LNCAP (cell line): ENCODE results near the gene SMC2.

Source experiments
- CTCF ChIP-seq: fragments of 450-650 bp; IDR thresholded peaks from 2 replicates; pipeline ENCODE4 v1.5.1; 2017; ENCODE audit warnings: mild to moderate bottlenecking

Gene SMC2

DNA sequence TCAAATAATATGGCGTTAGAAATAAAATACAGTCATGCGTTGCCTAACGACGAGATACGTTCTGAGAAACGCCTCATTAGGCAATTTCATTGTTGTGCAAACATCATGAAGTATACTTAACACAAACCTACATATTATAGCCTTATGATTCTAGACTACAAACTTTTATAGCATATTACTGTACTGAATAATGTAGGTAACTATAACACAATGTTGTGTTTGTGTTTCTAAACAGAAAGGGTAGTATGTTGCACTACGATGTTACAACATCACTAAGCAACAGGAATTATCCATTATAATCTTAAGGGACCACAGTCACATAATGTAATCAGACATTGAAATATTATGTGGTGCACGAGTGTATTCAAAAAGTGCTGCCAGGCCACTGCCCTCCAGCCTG, 3.0 kb upstream of the SMC2 start:
- TF ChIP-seq CTCF = no peak

GRCh38 chr9:104091708-104092107, 2.4 kb upstream of the SMC2 start:
- no peak; the same call in 1 of the 2 replicates for TF ChIP-seq CTCF

DNA sequence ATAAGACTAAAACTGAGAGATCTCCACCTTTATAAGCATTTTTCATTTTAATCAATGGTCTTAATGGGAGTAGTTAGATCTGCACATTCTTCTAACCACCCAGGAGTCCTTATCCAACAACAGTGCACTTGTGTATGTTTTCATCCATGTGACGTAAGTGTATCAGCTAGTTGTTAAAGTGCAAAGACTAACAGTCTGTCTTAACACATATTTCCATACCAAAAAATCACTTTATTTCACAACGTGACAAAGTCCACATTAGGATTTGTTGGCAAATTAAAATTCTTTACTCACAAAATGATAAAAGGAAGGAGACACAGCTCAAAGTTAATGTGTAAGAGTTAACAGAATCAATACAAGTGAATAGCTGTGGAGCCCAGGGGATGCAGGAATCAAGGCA, 1.9 kb upstream of the SMC2 start:
- no peak for TF ChIP-seq CTCF

- no peak for TF ChIP-seq CTCF
These were observed 1.1 kb upstream of the SMC2 start for GRCh38 chr9:104092875-104093600.

DNA sequence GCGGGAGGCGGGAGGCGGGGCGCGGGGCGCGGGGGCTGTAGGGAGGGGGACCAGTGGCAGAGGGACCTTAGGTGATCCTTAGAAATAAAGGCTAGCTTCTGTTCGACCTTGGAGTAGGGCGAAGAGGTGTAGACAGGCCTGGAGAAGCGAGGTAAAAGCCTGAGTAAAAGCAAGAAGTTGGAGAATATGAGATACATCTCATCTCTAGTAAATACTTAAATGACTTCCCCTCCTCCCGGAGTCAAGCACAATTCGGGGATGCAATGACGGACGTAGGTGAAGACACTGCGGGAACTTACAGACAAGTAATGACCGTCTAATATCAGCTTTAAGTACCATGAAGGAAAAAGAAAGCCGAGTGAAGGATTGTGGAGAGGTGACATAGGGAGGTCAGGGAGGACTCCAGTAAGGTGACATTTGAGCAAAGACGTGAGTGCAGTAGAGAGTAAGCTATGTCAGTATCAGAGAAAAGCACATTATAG, 466 bp downstream of the SMC2 start:
- no peak for TF ChIP-seq CTCF

GRCh38 chr9:104099630-104100029, 5.5 kb downstream of the SMC2 start:
- TF ChIP-seq CTCF = no peak

DNA sequence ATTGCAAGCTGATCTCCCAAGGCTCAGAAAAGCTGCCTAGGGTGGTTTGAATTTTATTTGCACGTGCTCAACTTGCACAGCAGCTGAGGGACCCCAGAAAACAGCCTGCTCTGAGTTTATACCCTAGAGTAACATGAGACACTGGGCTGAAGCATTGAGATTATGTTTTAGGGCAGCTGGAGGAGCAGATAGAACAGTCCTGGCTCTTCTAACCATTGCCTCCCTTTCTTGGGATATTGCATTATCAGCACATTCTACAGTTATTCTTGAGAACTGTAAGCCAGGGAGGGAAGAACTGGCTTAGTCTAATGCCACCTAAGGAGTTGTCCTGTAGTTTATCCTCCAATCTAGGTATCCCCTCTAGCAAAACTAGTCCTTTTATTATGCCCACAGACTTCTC, 10.3 kb downstream of the SMC2 start:
- TF ChIP-seq CTCF = no peak

DNA sequence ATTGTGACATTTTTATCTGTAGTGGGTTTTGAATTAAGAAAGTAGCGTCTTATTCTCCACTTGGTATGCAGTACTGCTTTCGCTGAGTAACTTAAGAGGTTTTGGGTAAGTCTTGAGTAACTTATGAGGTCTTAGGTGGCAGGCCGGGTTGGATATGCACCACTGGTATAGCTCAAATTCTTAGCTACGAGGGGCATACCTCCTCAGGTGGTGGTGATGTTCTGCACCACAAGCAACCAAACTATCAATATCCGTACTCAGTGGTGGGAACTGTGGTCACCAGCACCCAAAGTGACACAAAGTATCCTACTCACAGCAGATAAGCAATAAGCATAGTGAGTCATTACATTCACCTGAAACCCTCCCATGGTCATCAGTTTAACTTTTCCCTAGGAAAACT, 13.7 kb downstream of the SMC2 start:
- TF ChIP-seq CTCF = no peak
